Measurements from ENCODE around the gene LINC01488.

Gene LINC01488

DNA sequence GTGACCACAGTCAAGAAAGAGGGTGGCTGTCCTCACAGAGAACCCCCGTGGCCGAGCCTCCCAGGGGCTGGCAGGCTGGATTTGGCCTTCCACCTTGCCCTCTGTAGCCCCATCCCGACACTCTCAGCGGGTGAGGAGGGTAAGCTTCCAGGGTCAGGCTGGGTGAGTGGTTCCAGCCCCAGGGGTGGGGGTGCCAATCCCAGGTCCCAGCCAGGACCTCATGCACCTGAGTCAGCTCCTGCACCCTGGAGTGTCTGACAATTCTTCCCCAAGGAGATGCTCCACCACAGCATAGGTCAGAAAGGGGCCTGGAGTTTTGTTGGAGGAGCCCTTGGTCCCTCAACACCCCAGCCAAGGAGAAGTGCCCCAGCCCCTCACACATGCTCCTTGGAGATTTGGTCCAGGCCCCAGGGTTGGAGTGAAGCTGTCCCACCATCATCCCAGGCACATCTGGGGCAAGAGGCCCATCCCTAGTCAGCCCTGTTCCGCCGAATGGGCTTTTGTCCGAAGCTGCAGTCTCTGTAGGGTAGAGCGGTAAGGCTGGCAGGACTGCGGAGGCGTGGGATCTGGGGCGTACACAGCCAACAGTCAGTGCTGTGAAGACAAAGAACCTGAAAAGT is 8.4 kb downstream of the LINC01488 start:
- Histone ChIP-seq H3K27me3 (ENCODE audit: insufficient read depth, low read length, poor library complexity) (no peaks in the 10 kb centered on the region), H2AK5ac (ENCODE audit: low read length) (no peak overlapping the region), H3K23ac (ENCODE audit: low read length) (no peak overlapping the region), H2BK5ac (ENCODE audit: low read length) (no peak overlapping the region), H3K4me2 (ENCODE audit: low read length) (no peak overlapping the region), H3K9ac (ENCODE audit: low read length) (no peak overlapping the region), H3K27ac (ENCODE audit: low read depth, low read length) (no peak overlapping the region), H3K79me2 (ENCODE audit: control insufficient read depth, insufficient read depth, low read length) (no peaks in the 10 kb centered on the region), H3K4me3 (ENCODE audit: low read length) (no peak overlapping the region), H3K56ac (ENCODE audit: low read length) (no peak overlapping the region), H3K18ac (ENCODE audit: low read length) (no peak overlapping the region), H2BK120ac (ENCODE audit: low read depth, low read length) (no peak overlapping the region), H3K79me1 (ENCODE audit: low read length) (no peaks in the 10 kb centered on the region), H3K4me1 (ENCODE audit: control insufficient read depth, low read depth, low read length) (no peaks in the 10 kb centered on the region), H3K36me3 (ENCODE audit: control insufficient read depth, insufficient read depth, low read length) (no peaks in the 10 kb centered on the region), H4K5ac (ENCODE audit: low read length) (no peak overlapping the region), H2BK15ac (replicated peaks; ENCODE audit: low read depth) (no peak overlapping the region), H4K8ac (ENCODE audit: low read depth, low read length) (no peak overlapping the region), H3K4ac (ENCODE audit: low read depth, low read length) (no peak overlapping the region)
- DNase-seq, result no peak
- no CpG with 5 or more reads among the region's 11 CpGs for WGBS (ENCODE audit: extremely low coverage, insufficient coverage, low lambda C conversion rate)

- H4K5ac ChIP-seq (ENCODE audit: low read length), result no peak overlapping the region
- no peak overlapping the region for H2AK5ac ChIP-seq (ENCODE audit: low read length)
- no peak overlapping the region for H3K4ac ChIP-seq (ENCODE audit: low read depth, low read length)
- H3K9ac ChIP-seq (ENCODE audit: low read length), result no peak overlapping the region
- no peaks in the 10 kb centered on the region for H3K79me2 ChIP-seq (ENCODE audit: control insufficient read depth, insufficient read depth, low read length)
- H2BK15ac ChIP-seq (replicated peaks; ENCODE audit: low read depth), result no peak overlapping the region
- H3K27me3 ChIP-seq (ENCODE audit: insufficient read depth, low read length, poor library complexity), result no peaks in the 10 kb centered on the region
- no CpG with 5 or more reads among the region's 10 CpGs for WGBS (ENCODE audit: extremely low coverage, insufficient coverage, low lambda C conversion rate)
- no peak overlapping the region for H2BK5ac ChIP-seq (ENCODE audit: low read length)
- no peaks in the 10 kb centered on the region for H3K36me3 ChIP-seq (ENCODE audit: control insufficient read depth, insufficient read depth, low read length)
- H2BK120ac ChIP-seq (ENCODE audit: low read depth, low read length), result no peak overlapping the region
- no peak overlapping the region for H3K4me2 ChIP-seq (ENCODE audit: low read length)
- no peak for DNase-seq
- H3K23ac ChIP-seq (ENCODE audit: low read length), result no peak overlapping the region
- H3K79me1 ChIP-seq (ENCODE audit: low read length), result no peaks in the 10 kb centered on the region
- H3K4me1 ChIP-seq (ENCODE audit: control insufficient read depth, low read depth, low read length), result no peaks in the 10 kb centered on the region
- no peak overlapping the region for H4K8ac ChIP-seq (ENCODE audit: low read depth, low read length)
- no peak overlapping the region for H3K18ac ChIP-seq (ENCODE audit: low read length)
- H3K56ac ChIP-seq (ENCODE audit: low read length), result no peak overlapping the region
- H3K4me3 ChIP-seq (ENCODE audit: low read length), result no peak overlapping the region
- H3K27ac ChIP-seq (ENCODE audit: low read depth, low read length), result no peak overlapping the region
These were observed 9.1 kb downstream of the LINC01488 start for GRCh38 chr11:69490516-69490915.

DNA sequence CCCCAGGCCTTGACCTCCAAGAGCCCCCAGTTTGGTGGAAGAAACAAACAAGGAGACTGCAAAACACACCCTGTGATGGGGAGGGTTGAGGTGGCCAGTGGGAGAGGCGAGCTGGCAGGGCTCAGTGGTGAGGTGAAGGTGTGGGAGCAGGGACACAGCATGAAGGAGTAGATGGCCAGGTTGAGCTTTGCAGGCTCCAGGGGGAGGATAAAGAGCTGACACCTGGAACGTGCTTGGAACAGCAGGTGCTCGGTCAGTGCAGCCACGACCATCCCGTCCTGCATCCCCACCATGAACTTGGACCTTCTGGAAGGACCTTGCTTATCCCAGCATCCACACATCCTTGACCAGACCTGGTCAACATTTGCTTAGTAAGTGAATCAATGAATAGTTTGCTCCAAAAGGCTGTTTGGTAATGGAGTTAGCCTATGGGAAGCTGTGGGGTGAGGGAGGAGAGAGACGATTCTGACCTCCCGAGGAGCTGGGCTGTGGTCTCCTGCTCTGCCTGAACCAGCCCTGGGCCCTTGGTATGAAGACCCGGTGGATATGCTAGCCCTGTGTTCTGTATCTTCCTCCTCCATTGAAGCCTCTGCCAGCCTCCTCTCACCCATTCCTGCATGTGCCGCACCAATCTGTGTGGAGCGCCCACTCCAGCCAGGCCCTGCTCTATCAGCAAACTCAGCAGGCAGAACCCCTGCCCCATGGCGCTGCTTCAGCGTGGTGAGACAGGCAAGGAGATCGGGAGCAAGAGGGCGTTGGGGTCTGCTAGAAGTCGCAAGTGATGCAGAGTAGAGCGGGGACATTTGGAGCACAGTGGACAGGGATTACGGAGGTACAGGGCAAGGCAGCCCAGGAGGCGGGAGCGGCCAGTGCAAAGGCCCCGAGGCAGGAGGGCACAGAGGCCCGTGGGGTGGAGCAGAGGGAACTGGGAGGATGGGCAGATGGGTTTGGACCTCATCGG is 9.9 kb downstream of the LINC01488 start:
- Histone ChIP-seq H2BK5ac (ENCODE audit: low read length) (no peak overlapping the region), H2BK120ac (ENCODE audit: low read depth, low read length) (no peak overlapping the region)
- no CpG with 5 or more reads among the region's 22 CpGs for WGBS (ENCODE audit: extremely low coverage, insufficient coverage, low lambda C conversion rate)

GRCh38 chr11:69492201-69492991 is 10.9 kb downstream of the LINC01488 start:
- no CpG with 5 or more reads among the region's 27 CpGs for WGBS (ENCODE audit: extremely low coverage, insufficient coverage, low lambda C conversion rate)
- Histone ChIP-seq H3K79me1 (ENCODE audit: low read length) (no peaks in the 10 kb centered on the region), H4K5ac (ENCODE audit: low read length) (no peak overlapping the region), H3K27ac (ENCODE audit: low read depth, low read length) (no peak overlapping the region), H3K18ac (ENCODE audit: low read length) (no peak overlapping the region), H2BK120ac (ENCODE audit: low read depth, low read length) (no peak overlapping the region), H2AK5ac (ENCODE audit: low read length) (no peak overlapping the region), H3K4me1 (ENCODE audit: control insufficient read depth, low read depth, low read length) (no peaks in the 10 kb centered on the region), H4K8ac (ENCODE audit: low read depth, low read length) (no peak overlapping the region), H3K4me2 (ENCODE audit: low read length) (no peak overlapping the region), H3K23ac (ENCODE audit: low read length) (no peak overlapping the region), H3K27me3 (ENCODE audit: insufficient read depth, low read length, poor library complexity) (no peaks in the 10 kb centered on the region), H3K9ac (ENCODE audit: low read length) (no peak overlapping the region), H3K4ac (ENCODE audit: low read depth, low read length) (no peak overlapping the region), H3K36me3 (ENCODE audit: control insufficient read depth, insufficient read depth, low read length) (no peaks in the 10 kb centered on the region), H3K56ac (ENCODE audit: low read length) (no peak overlapping the region), H2BK15ac (replicated peaks; ENCODE audit: low read depth) (no peak overlapping the region), H3K4me3 (ENCODE audit: low read length) (no peak overlapping the region), H2BK5ac (ENCODE audit: low read length) (no peak overlapping the region), H3K79me2 (ENCODE audit: control insufficient read depth, insufficient read depth, low read length) (no peaks in the 10 kb centered on the region)
- no peak for DNase-seq

More for the DNA sequence above, 9.9 kb downstream of the LINC01488 start:
- Histone ChIP-seq H4K5ac (ENCODE audit: low read length) (no peak overlapping the region), H3K27me3 (ENCODE audit: insufficient read depth, low read length, poor library complexity) (no peaks in the 10 kb centered on the region), H3K56ac (ENCODE audit: low read length) (no peak overlapping the region), H4K8ac (ENCODE audit: low read depth, low read length) (no peak overlapping the region), H3K27ac (ENCODE audit: low read depth, low read length) (no peak overlapping the region), H3K4ac (ENCODE audit: low read depth, low read length) (no peak overlapping the region), H2AK5ac (ENCODE audit: low read length) (no peak overlapping the region), H3K4me1 (ENCODE audit: control insufficient read depth, low read depth, low read length) (no peaks in the 10 kb centered on the region), H3K23ac (ENCODE audit: low read length) (no peak overlapping the region), H3K4me2 (ENCODE audit: low read length) (no peak overlapping the region), H3K4me3 (ENCODE audit: low read length) (no peak overlapping the region), H2BK15ac (replicated peaks; ENCODE audit: low read depth) (no peak overlapping the region), H3K79me2 (ENCODE audit: control insufficient read depth, insufficient read depth, low read length) (no peaks in the 10 kb centered on the region), H3K18ac (ENCODE audit: low read length) (no peak overlapping the region), H3K9ac (ENCODE audit: low read length) (no peak overlapping the region), H3K79me1 (ENCODE audit: low read length) (no peaks in the 10 kb centered on the region), H3K36me3 (ENCODE audit: control insufficient read depth, insufficient read depth, low read length) (no peaks in the 10 kb centered on the region)
- no peak for DNase-seq

- no peak overlapping the region for H3K23ac ChIP-seq (ENCODE audit: low read length)
- H2BK5ac ChIP-seq (ENCODE audit: low read length), result no peak overlapping the region
- no peak overlapping the region for H3K9ac ChIP-seq (ENCODE audit: low read length)
- H3K27ac ChIP-seq (ENCODE audit: low read depth, low read length), result no peak overlapping the region
- no peaks in the 10 kb centered on the region for H3K27me3 ChIP-seq (ENCODE audit: insufficient read depth, low read length, poor library complexity)
- DNase-seq, result no peak
- no peaks in the 10 kb centered on the region for H3K4me1 ChIP-seq (ENCODE audit: control insufficient read depth, low read depth, low read length)
- H4K8ac ChIP-seq (ENCODE audit: low read depth, low read length), result no peak overlapping the region
- H2BK15ac ChIP-seq (replicated peaks; ENCODE audit: low read depth), result no peak overlapping the region
- no peaks in the 10 kb centered on the region for H3K79me1 ChIP-seq (ENCODE audit: low read length)
- no peaks in the 10 kb centered on the region for H3K79me2 ChIP-seq (ENCODE audit: control insufficient read depth, insufficient read depth, low read length)
- H3K56ac ChIP-seq (ENCODE audit: low read length), result no peak overlapping the region
- H3K4me3 ChIP-seq (ENCODE audit: low read length), result no peak overlapping the region
- no peak overlapping the region for H3K4ac ChIP-seq (ENCODE audit: low read depth, low read length)
- H3K36me3 ChIP-seq (ENCODE audit: control insufficient read depth, insufficient read depth, low read length), result no peaks in the 10 kb centered on the region
- H3K18ac ChIP-seq (ENCODE audit: low read length), result no peak overlapping the region
- no CpG with 5 or more reads among the region's 27 CpGs for WGBS (ENCODE audit: extremely low coverage, insufficient coverage, low lambda C conversion rate)
- H4K5ac ChIP-seq (ENCODE audit: low read length), result no peak overlapping the region
- no peak overlapping the region for H2AK5ac ChIP-seq (ENCODE audit: low read length)
- no peak overlapping the region for H2BK120ac ChIP-seq (ENCODE audit: low read depth, low read length)
- H3K4me2 ChIP-seq (ENCODE audit: low read length), result no peak overlapping the region
These were observed 12.7 kb downstream of the LINC01488 start for GRCh38 chr11:69493931-69494821.

All from mesendoderm (in vitro differentiated cells).